ENCODE measurements around the gene HSPA8.
"Not testable (repeated sequence)": the region's sequence is repeated elsewhere in the genome, so short reads cannot be mapped to it uniquely, and the experiment has no call there.

HSPA8 gene

GRCh38 chr11:123103326-123103980 lies 41.5 kb upstream of the HSPA8 start:
- H3K36me3 Mint-ChIP-seq (ENCODE audit: low read depth), result no peaks in the 10 kb centered on the region
- no peaks in the 10 kb centered on the region for H3K9me3 Mint-ChIP-seq
- H3K4me1 Mint-ChIP-seq, result peaks cover 54% of the 10 kb centered on the region
- no peak overlapping the region for H3K4me3 Mint-ChIP-seq
- peaks cover 4% of the 10 kb centered on the region for H3K27me3 Mint-ChIP-seq (ENCODE audit: low read depth)
- peak; percentile 62 to 67 (median 62) for TF ChIP-seq CTCF (IDR thresholded peaks at IDR 0.05; ENCODE audit: unreplicated experiment in 3 of 3)
- peak overlapping the region; percentile 55 to 75 (median 71) for H3K27ac Mint-ChIP-seq

GRCh38 chr11:123100379-123101085 lies 38.6 kb upstream of the HSPA8 start:
- no peak for TF ChIP-seq CTCF (IDR thresholded peaks at IDR 0.05; ENCODE audit: unreplicated experiment in 3 of 3)
- H3K4me3 Mint-ChIP-seq, result no peak overlapping the region
- H3K9me3 Mint-ChIP-seq, result no peaks in the 10 kb centered on the region
- H3K4me1 Mint-ChIP-seq, result peaks cover 37% of the 10 kb centered on the region
- peaks cover 7% of the 10 kb centered on the region for H3K27me3 Mint-ChIP-seq (ENCODE audit: low read depth)
- peaks cover 10% of the 10 kb centered on the region for H3K36me3 Mint-ChIP-seq (ENCODE audit: low read depth)
- peak overlapping the region; percentile 27 to 83 (median 79) for H3K27ac Mint-ChIP-seq

GRCh38 chr11:123098990-123099389 lies 37.1 kb upstream of the HSPA8 start:
- Mint-ChIP-seq H3K4me1 (peaks cover 37% of the 10 kb centered on the region), H3K4me3 (no peak overlapping the region), H3K9me3 (no peaks in the 10 kb centered on the region), H3K27ac (peak overlapping the region; percentile 19 to 76 (median 27)), H3K36me3 (ENCODE audit: low read depth) (peaks cover 12% of the 10 kb centered on the region), H3K27me3 (ENCODE audit: low read depth) (peaks cover 7% of the 10 kb centered on the region)
- TF ChIP-seq CTCF (IDR thresholded peaks at IDR 0.05; ENCODE audit: unreplicated experiment in 3 of 3), result no peak

GRCh38 chr11:123093739-123094138 lies 31.8 kb upstream of the HSPA8 start:
- no peak overlapping the region for H3K4me3 Mint-ChIP-seq
- peak overlapping the region in 1 of 3 experiments; percentile 63 for H3K27ac Mint-ChIP-seq
- peaks cover 13% of the 10 kb centered on the region for H3K4me1 Mint-ChIP-seq
- H3K9me3 Mint-ChIP-seq, result no peaks in the 10 kb centered on the region
- peaks cover 8% of the 10 kb centered on the region for H3K27me3 Mint-ChIP-seq (ENCODE audit: low read depth)
- TF ChIP-seq CTCF (IDR thresholded peaks at IDR 0.05; ENCODE audit: unreplicated experiment in 3 of 3), result no peak
- H3K36me3 Mint-ChIP-seq (ENCODE audit: low read depth), result peaks cover 12% of the 10 kb centered on the region

- TF ChIP-seq CTCF (IDR thresholded peaks at IDR 0.05; ENCODE audit: unreplicated experiment in 3 of 3), result no peak
- Mint-ChIP-seq H3K9me3 (no peaks in the 10 kb centered on the region), H3K4me1 (peaks cover 14% of the 10 kb centered on the region), H3K4me3 (no peak overlapping the region), H3K27ac (peak overlapping the region; percentile 8 to 74 (median 18)), H3K36me3 (ENCODE audit: low read depth) (peaks cover 9% of the 10 kb centered on the region), H3K27me3 (ENCODE audit: low read depth) (peaks cover 4% of the 10 kb centered on the region)
These were observed 29.6 kb upstream of the HSPA8 start for GRCh38 chr11:123091506-123091905.

- peaks cover 11% of the 10 kb centered on the region for H3K36me3 Mint-ChIP-seq (ENCODE audit: low read depth)
- not testable (repeated sequence) for H3K9me3 Mint-ChIP-seq; H3K27me3 Mint-ChIP-seq (ENCODE audit: low read depth); H3K4me3 Mint-ChIP-seq; H3K27ac Mint-ChIP-seq
- peaks cover 19% of the 10 kb centered on the region for H3K4me1 Mint-ChIP-seq
These were observed 28.2 kb upstream of the HSPA8 start for GRCh38 chr11:123090168-123090567.

- H3K27me3 Mint-ChIP-seq (ENCODE audit: low read depth); H3K9me3 Mint-ChIP-seq; H3K27ac Mint-ChIP-seq; H3K4me3 Mint-ChIP-seq: not testable (repeated sequence)
- H3K36me3 Mint-ChIP-seq (ENCODE audit: low read depth), result peaks cover 21% of the 10 kb centered on the region
- peaks cover 19% of the 10 kb centered on the region for H3K4me1 Mint-ChIP-seq
These were observed 27.0 kb upstream of the HSPA8 start for GRCh38 chr11:123088896-123089295.

GRCh38 chr11:123087657-123088056 lies 25.7 kb upstream of the HSPA8 start:
- H3K27me3 Mint-ChIP-seq (ENCODE audit: low read depth); H3K9me3 Mint-ChIP-seq; H3K4me3 Mint-ChIP-seq; H3K27ac Mint-ChIP-seq: not testable (repeated sequence)
- Mint-ChIP-seq H3K4me1 (peaks cover 31% of the 10 kb centered on the region), H3K36me3 (ENCODE audit: low read depth) (peaks cover 34% of the 10 kb centered on the region)

Data from nephron (organoid).